Smooth muscle cell (in vitro differentiated cells): ENCODE results near the gene CLSTN2. TPM values are rescaled to one million over a fixed set of nuclear protein-coding genes. Genes with fewer than 3 reads are reported as not detected.

Source experiments
- DNase-seq: peaks from one replicate; lab custom pipeline; 2025; ENCODE audit not compliant: unreplicated experiment; lab: John Stamatoyannopoulos, UW
- H2AFZ ChIP-seq: fragments of 200-600 bp; sonication (generic); 2 replicates; pipeline ENCODE4 v1.6.0; 2016; ENCODE audit warnings: antibody characterized with exemption, low read depth, mild to moderate bottlenecking
- H3F3A ChIP-seq: fragments of 200-600 bp; sonication (generic); 2 replicates; pipeline ENCODE4 v1.6.0; 2017; ENCODE audit warnings: antibody characterized with exemption, low read depth
- H3K27ac ChIP-seq: fragments of 200-600 bp; sonication (generic); 2 replicates; pipeline ENCODE4 v1.5.1; 2016; ENCODE audit warnings: low read depth, mild to moderate bottlenecking
- H3K27me3 ChIP-seq: fragments of 200-600 bp; sonication (generic); 2 replicates; pipeline ENCODE4 v1.6.1; 2016; ENCODE audit warnings: low read depth, mild to moderate bottlenecking
- H3K36me3 ChIP-seq: fragments of 200-600 bp; sonication (generic); 2 replicates; pipeline ENCODE4 v1.5.1; 2016; ENCODE audit warnings: low read depth
- H3K4me1 ChIP-seq: fragments of 200-600 bp; sonication (generic); 2 replicates; pipeline ENCODE4 v1.5.1; 2016; ENCODE audit warnings: low read depth
- H3K4me2 ChIP-seq: fragments of 200-600 bp; sonication (generic); 2 replicates; pipeline ENCODE4 v1.6.0; 2016; ENCODE audit warnings: mild to moderate bottlenecking
- H3K4me3 ChIP-seq: fragments of 200-600 bp; sonication (generic); 2 replicates; pipeline ENCODE4 v1.5.1; 2016; ENCODE audit warnings: mild to moderate bottlenecking
- H3K79me2 ChIP-seq: fragments of 200-600 bp; sonication (generic); 2 replicates; pipeline ENCODE4 v1.6.0; 2016; ENCODE audit warnings: low read depth, mild to moderate bottlenecking
- H3K9ac ChIP-seq: fragments of 200-600 bp; sonication (generic); 2 replicates; pipeline ENCODE4 v1.6.0; 2016; ENCODE audit warnings: low read depth
- H3K9me3 ChIP-seq: fragments of 200-600 bp; sonication (generic); replicated peaks from 2 replicates; pipeline ENCODE4 v1.5.1; 2016; ENCODE audit warnings: low read depth
- H4K20me1 ChIP-seq: fragments of 200-600 bp; sonication (generic); 2 replicates; pipeline ENCODE4 v1.6.0; 2016; ENCODE audit warnings: low read depth
- CTCF ChIP-seq: fragments of 200-600 bp; sonication (generic); IDR thresholded peaks from 2 replicates; pipeline ENCODE4 v1.5.1; 2017; ENCODE audit warnings: borderline replicate concordance, mild to moderate bottlenecking, antibody characterized with exemption; ENCODE audit not compliant: insufficient read depth, poor library complexity, severe bottlenecking
- WGBS: methylation state at CpG from one replicate; pipeline ENCODE4 v1.1.7; 2016; ENCODE audit warnings: low lambda C conversion rate; 5-methylcytosine and 5-hydroxymethylcytosine counted together
- polyA plus RNA-seq: library from polyadenylated mRNA; unstranded; fragments of >200 nt; fragmentation: Nextera tagmentation; extraction: Ambion mirVana; gene quantifications from 2 replicates; pipeline ENCODE4 v1.2.1, GENCODE V29; 2016
- total RNA-seq: library from RNA; depleted of rRNA; stranded (reverse); fragments of >200 nt; gene quantifications from 2 replicates; pipeline ENCODE4 v1.2.3, GENCODE V29; 2014

The CLSTN2 gene
- total and polyA plus RNA-seq, 2 experiments from 2014 or later = 0.91 to 1.5 TPM

GRCh38 chr3:140455521-140456214 lies 520.7 kb downstream of the CLSTN2 start:
- Histone ChIP-seq H3F3A (no peaks in the 10 kb centered on the region), H3K36me3 (no peaks in the 10 kb centered on the region), H3K9ac (no peak overlapping the region), H3K27me3 (peaks cover 3% of the 10 kb centered on the region), H3K79me2 (no peaks in the 10 kb centered on the region), H3K4me1 (no peaks in the 10 kb centered on the region), H3K9me3 (no peaks in the 10 kb centered on the region), H2AFZ (no peak overlapping the region), H3K27ac (no peak overlapping the region), H3K4me3 (no peak overlapping the region), H4K20me1 (no peaks in the 10 kb centered on the region), H3K4me2 (no peak overlapping the region)
- DNase-seq = no peak
- TF ChIP-seq CTCF = no peak
- 82% methylated on average over 5 of the region's 5 CpGs for WGBS

- no peak overlapping the region for H3K27ac ChIP-seq
- H4K20me1 ChIP-seq = no peaks in the 10 kb centered on the region
- no peaks in the 10 kb centered on the region for H3K9me3 ChIP-seq
- no peaks in the 10 kb centered on the region for H3F3A ChIP-seq
- DNase-seq = no peak
- peaks cover 3% of the 10 kb centered on the region for H3K27me3 ChIP-seq
- H3K4me1 ChIP-seq = no peaks in the 10 kb centered on the region
- no peaks in the 10 kb centered on the region for H3K79me2 ChIP-seq
- no peak overlapping the region for H2AFZ ChIP-seq
- H3K9ac ChIP-seq = no peak overlapping the region
- H3K36me3 ChIP-seq = no peaks in the 10 kb centered on the region
- TF ChIP-seq CTCF = no peak
- no peak overlapping the region for H3K4me3 ChIP-seq
- no peak overlapping the region for H3K4me2 ChIP-seq
- 93% methylated on average over 3 of the region's 3 CpGs for whole genome bisulfite sequencing
Measured at GRCh38 chr3:140456974-140457373, 522.0 kb downstream of the CLSTN2 start.

- Histone ChIP-seq H3K27ac (no peak overlapping the region), H3F3A (no peaks in the 10 kb centered on the region), H3K4me3 (no peak overlapping the region), H3K4me1 (no peaks in the 10 kb centered on the region), H3K36me3 (no peaks in the 10 kb centered on the region), H4K20me1 (no peaks in the 10 kb centered on the region), H3K4me2 (no peak overlapping the region), H3K27me3 (peaks cover 3% of the 10 kb centered on the region), H2AFZ (no peak overlapping the region), H3K9ac (no peak overlapping the region), H3K9me3 (no peaks in the 10 kb centered on the region), H3K79me2 (no peaks in the 10 kb centered on the region)
- TF ChIP-seq CTCF = no peak
- no peak for DNase-seq
- 91% methylated on average over 8 of the region's 8 CpGs for WGBS
Measured at GRCh38 chr3:140459462-140459861, 524.5 kb downstream of the CLSTN2 start.

- Histone ChIP-seq H3K36me3 (no peaks in the 10 kb centered on the region), H3K4me2 (no peak overlapping the region), H3F3A (no peaks in the 10 kb centered on the region), H3K4me3 (no peak overlapping the region), H3K79me2 (no peaks in the 10 kb centered on the region), H3K9me3 (no peaks in the 10 kb centered on the region), H4K20me1 (no peaks in the 10 kb centered on the region), H3K27me3 (peaks cover 3% of the 10 kb centered on the region), H2AFZ (no peak overlapping the region), H3K4me1 (no peaks in the 10 kb centered on the region), H3K27ac (no peak overlapping the region), H3K9ac (no peak overlapping the region)
- WGBS = 97% methylated on average over 3 of the region's 3 CpGs
- no peak for TF ChIP-seq CTCF
- DNase-seq = no peak
Measured at GRCh38 chr3:140461250-140461649, 526.3 kb downstream of the CLSTN2 start.
